Transverse colon (tissue), 4 donors: ENCODE results near the gene ANXA2R.

Source experiments
- CTCF ChIP-seq, 5 experiments: fragments of 200-600 bp in 3 of 5; fragments of 450-650 bp in 2 of 5; sonication (generic) in 3 of 5; IDR thresholded peaks; 1 replicate in 2 of 5; 2 replicates in 3 of 5; pipeline ENCODE4 v1.5.1; 2016 to 2017; ENCODE audit warnings: antibody characterized with exemption in 5 of 5, inconsistent platforms in 3 of 5, mild to moderate bottlenecking in 2 of 5, moderate library complexity in 1 of 5
- EP300 ChIP-seq: sonication (generic); formaldehyde crosslinking; IDR thresholded peaks from one replicate; pipeline ENCODE4 v1.6.1; 2017; ENCODE audit warnings: antibody characterized with exemption, low read depth
- POLR2A ChIP-seq: fragments of 450-650 bp; IDR thresholded peaks from one replicate; pipeline ENCODE4 v1.6.1; 2016; ENCODE audit warnings: antibody characterized with exemption, mild to moderate bottlenecking, moderate library complexity
- POLR2AphosphoS5 ChIP-seq, 3 donors: sonication (generic); formaldehyde crosslinking; IDR thresholded peaks; one replicate each; pipeline ENCODE4 v1.6.1; 2016; ENCODE audit warnings: antibody characterized with exemption in 3 of 3

GRCh38 chr5:43019291-43019613, 20.9 kb downstream of the ANXA2R start:
- TF ChIP-seq CTCF (IDR thresholded peaks at IDR 0.05) (no peak), POLR2AphosphoS5 (IDR thresholded peaks at IDR 0.05) (peak in 1 of 3 donors; percentile 20), EP300 (no peak), POLR2A (no peak)
